Thymus (tissue), 11 donors: ENCODE results near the gene ATP6V0C. TPM values are rescaled to one million over a fixed set of nuclear protein-coding genes. Genes with fewer than 3 reads are reported as not detected.

Experiments used
- DNase-seq, 9 donors: peaks; one replicate each; pipeline ENCODE4 v3.0.0-alpha.2; 2013; ENCODE audit warnings: low spot score in 9 of 9, low read depth in 6 of 9, missing footprints in 1 of 9
- H3K27ac ChIP-seq, 2 donors: one replicate each; pipeline ENCODE4 v1.5.1; 2013; ENCODE audit warnings: control low read depth in 1 of 2, low read depth in 1 of 2, low read length in 1 of 2, mild to moderate bottlenecking in 1 of 2, moderate library complexity in 1 of 2
- H3K27me3 ChIP-seq, 2 donors: one replicate each; pipeline ENCODE4 v1.5.1; 2013; ENCODE audit warnings: low read length in 1 of 2; ENCODE audit not compliant: control insufficient read depth in 2 of 2, insufficient read depth in 1 of 2
- H3K36me3 ChIP-seq, 2 donors: one replicate each; pipeline ENCODE4 v1.5.1; 2013; ENCODE audit warnings: low read length in 1 of 2, mild to moderate bottlenecking in 1 of 2, moderate library complexity in 1 of 2; ENCODE audit not compliant: control insufficient read depth in 2 of 2, insufficient read depth in 2 of 2
- H3K4me1 ChIP-seq, 2 donors: one replicate each; pipeline ENCODE4 v1.5.1; 2013; ENCODE audit warnings: low read length in 2 of 2; ENCODE audit not compliant: control insufficient read depth in 2 of 2, insufficient read depth in 2 of 2
- H3K4me3 ChIP-seq, 2 donors: one replicate each; pipeline ENCODE4 v1.5.1; 2013; ENCODE audit warnings: low read length in 2 of 2, control low read depth in 1 of 2, mild to moderate bottlenecking in 1 of 2
- H3K9me3 ChIP-seq, 2 donors: one replicate each; pipeline ENCODE4 v1.5.1; 2013; ENCODE audit warnings: low read length in 1 of 2, mild to moderate bottlenecking in 1 of 2; ENCODE audit not compliant: control insufficient read depth in 2 of 2, insufficient read depth in 1 of 2
- WGBS: extraction: QIAGEN DNeasy Blood & Tissue Kit; methylation state at CpG from one replicate; pipeline ENCODE4 v1.1.7; 2013; 5-methylcytosine and 5-hydroxymethylcytosine counted together
- polyA plus RNA-seq: library from polyadenylated mRNA; stranded (reverse); fragments of 200-250 nt; gene quantifications from one replicate; pipeline ENCODE4 v1.2.3, GENCODE V29; 2013
- total RNA-seq: library from RNA; stranded (reverse); fragments of 120-200 nt; gene quantifications from one replicate; pipeline ENCODE4 v1.2.4, GENCODE V29; 2013
- donor health status: healthy.

The ATP6V0C gene
- total and polyA plus RNA-seq, 2 donors = 11.0 to 103 TPM

DNA sequence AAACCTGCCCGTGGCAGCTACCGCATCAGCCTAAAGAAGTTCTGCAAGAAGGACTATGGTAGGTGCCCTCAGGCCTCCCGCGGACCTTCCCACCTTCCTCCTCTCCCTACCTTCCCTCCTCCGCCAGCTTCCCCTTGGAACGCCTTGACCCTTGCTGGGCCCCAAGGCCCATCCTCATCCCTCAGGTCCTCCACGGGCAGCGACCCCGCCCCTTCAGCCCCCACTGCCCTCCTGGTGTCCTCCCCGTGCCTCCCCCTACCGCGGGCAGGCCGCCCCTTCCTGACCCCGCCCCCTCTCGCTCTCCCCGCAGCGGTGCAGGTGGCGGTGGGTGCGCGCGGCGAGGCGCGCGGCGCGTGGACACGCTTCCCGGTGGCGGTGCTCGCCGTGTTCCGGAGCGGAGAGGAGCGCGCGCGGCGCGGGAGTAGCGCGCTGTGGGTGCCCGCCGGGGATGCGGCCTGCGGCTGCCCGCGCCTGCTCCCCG is 40.3 kb upstream of the ATP6V0C start:
- peak overlapping the region in 1 of 2 donors; percentile 83 for H3K4me3 ChIP-seq
- no peaks in the 10 kb centered on the region for H3K9me3 ChIP-seq
- 3% methylated on average over 49 of the region's 49 CpGs for WGBS
- peak in 1 of 9 donors; percentile 27 for DNase-seq
- no peaks in the 10 kb centered on the region for H3K36me3 ChIP-seq
- no peak overlapping the region for H3K27ac ChIP-seq
- H3K4me1 ChIP-seq = peaks cover 13 to 55% of the 10 kb centered on the region in 2 donors
- peaks cover 73 to 75% of the 10 kb centered on the region in 2 donors for H3K27me3 ChIP-seq

DNA sequence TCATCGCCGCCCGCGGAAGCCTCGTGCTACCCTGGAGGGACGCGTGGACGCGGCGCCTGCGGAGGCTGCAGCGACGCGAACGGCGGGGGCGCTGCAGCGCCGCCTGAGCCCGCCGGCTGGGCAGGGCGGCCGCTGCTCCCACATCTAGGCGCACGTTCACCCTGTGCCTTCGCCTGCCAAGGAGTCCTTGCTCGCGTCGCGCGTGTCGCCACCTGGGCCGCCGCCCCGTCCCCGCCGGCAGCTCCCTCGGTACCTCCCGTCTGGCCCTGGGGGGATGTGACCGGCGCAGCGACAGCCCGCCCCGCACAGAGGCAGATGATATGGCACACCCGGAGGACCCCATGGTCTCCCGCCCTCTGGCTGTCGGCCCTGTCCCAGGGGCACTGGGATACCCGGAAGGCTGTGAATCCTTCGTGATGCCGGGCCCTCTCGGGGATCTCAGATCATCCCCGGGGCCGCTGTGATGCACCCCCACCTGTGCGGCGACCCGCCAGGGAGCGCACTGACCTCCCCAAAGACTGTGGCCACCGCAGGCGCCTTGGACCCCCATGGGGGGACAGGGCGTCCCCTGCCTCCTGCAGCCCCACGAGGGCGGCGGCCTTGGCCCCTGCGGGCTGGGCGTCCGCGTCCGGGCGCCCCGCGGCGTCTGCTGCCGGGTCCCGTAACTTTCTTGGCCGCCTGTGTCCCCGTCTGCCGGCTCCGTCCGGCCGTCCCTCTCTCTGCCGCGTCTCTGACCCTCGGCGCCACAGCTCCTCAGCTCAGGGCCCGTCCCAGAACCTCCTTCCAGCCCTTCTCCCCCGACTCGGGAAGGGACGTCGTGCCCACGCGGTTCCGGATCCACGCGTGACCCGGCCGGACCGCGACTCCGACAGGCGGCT is 39.5 kb upstream of the ATP6V0C start:
- H3K4me3 ChIP-seq = peak overlapping the region; percentile 52 to 83
- no peaks in the 10 kb centered on the region for H3K9me3 ChIP-seq
- peaks cover 13 to 48% of the 10 kb centered on the region in 2 donors for H3K4me1 ChIP-seq
- under 1% methylated on average over 100 of the region's 100 CpGs for WGBS
- DNase-seq = peak in 2 of 9 donors; percentile 56 to 68
- peak overlapping the region in 1 of 2 donors; percentile 60 for H3K27ac ChIP-seq
- H3K27me3 ChIP-seq = peaks cover 65 to 67% of the 10 kb centered on the region in 2 donors
- H3K36me3 ChIP-seq = no peaks in the 10 kb centered on the region

DNA sequence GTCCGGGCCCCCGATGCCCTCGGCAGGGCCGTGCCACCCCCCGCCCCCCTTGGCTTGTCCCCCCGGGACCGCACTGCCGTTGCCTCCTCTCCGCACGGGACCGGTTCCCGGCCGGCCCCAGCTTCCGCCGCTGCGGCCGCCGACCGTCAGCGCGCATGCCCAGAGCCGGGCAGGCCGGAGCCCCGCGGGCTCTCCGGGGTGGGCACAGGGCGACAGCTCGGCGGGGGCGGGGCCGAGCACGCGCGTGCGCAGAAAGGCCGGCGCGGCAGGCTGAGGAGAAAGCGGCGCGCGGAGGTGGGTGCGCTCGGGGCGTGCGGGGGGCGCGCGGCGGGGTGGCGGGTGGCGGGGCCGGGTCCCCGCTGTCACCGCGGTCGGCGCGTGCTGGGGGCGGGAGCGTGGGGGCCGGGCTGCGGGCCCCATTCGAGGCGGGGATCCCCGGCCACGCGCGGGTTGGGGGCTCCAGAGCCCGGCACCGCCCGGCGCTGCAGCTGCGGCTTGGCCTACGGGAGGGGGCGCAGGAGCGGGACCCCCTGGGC is 38.8 kb upstream of the ATP6V0C start, which contains the start of gene TBC1D24:
TBC1D24 (plus strand) TSS at position 251 of the 536 bp plus-strand sequence. CDS start 21,022 bp downstream, outside the sequence.
- peak within 1 kb of the TSS in 1 of 2 donors; percentile 60 for H3K27ac ChIP-seq
- H3K27me3 ChIP-seq = peaks cover 58 to 60% of the 10 kb centered on the region in 2 donors
- no peaks in the 10 kb centered on the region for H3K9me3 ChIP-seq
- peak within 1 kb of the TSS; percentile 52 to 83 for H3K4me3 ChIP-seq
- 1% methylated on average over 77 of the region's 77 CpGs for WGBS
- peaks cover 13 to 41% of the 10 kb centered on the region in 2 donors for H3K4me1 ChIP-seq
- peak in 7 of 9 donors; percentile 50 to 82 (median 71) for DNase-seq
- H3K36me3 ChIP-seq = no peaks in the 10 kb centered on the region

DNA sequence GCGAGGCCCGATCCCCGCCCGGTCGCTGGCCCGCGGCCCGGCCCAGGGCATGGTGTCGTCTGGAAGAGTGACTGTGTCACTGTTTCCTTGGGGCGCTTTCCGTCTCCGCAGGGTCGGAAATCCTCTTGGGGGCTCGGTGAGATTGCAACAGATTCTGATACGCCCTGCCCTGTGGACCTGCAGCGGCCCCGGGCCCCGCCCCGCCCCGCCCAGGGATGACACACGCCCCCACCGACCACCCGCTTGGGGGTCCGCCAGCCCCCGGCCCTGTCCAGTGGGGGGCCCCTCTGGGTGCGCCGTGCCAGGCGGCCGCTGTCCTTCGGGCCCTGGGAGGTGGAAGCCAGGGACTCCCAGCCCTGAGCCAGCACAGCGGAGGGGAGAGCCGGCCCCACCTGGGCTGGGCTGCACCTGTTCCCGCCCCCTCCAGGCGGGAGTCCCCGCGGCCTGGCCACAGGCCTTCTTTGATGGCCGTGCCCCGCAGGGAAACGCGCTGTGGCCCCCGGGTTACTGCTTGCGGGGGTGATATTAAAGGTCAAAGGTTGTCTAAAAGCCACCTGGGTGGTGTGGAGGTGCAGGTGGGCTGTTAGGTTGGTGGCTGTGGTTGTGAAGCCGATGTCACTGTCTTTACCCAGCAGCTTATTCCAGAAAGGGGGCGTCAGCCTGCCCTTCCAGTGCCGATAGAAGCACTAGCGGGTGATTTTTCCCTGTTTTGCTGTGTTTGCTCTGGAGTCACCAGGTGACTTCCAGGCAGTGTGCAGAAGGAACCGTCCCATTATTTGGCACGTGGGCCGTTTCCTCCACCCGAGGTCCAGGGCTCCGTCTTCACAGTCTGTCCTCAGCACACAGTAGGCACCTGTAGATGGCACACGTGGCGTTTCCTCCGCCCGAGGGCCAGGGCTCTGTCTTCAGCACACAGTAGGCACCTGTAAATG is 38.1 kb upstream of the ATP6V0C start:
- Histone ChIP-seq H3K27me3 (peaks cover 51 to 53% of the 10 kb centered on the region in 2 donors), H3K4me1 (peaks cover 13 to 35% of the 10 kb centered on the region in 2 donors), H3K27ac (no peak overlapping the region), H3K4me3 (peak overlapping the region; percentile 29 to 83), H3K36me3 (no peaks in the 10 kb centered on the region), H3K9me3 (no peaks in the 10 kb centered on the region)
- DNase-seq = peak in 1 of 9 donors; percentile 52
- 20% methylated on average over 55 of the region's 55 CpGs for WGBS

DNA sequence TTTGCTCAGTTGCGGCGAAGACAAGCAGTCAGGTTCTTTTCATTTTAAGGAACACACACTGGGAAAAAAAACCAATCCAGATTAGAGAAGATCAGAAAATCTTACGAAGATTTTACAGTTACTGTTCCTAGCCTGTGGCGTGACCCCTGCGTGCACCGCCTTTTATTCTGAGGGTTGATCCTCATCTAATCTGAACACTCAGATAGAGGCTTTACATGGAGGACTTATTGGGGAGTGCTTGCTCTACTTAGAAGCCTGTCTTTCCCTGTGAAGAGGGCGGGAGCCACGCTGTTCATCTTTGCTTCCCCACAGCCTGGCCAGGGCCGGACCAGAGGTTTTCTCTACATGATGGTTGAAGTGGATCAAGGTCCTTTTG is 37.4 kb upstream of the ATP6V0C start:
- Histone ChIP-seq H3K36me3 (no peaks in the 10 kb centered on the region), H3K4me3 (no peak overlapping the region), H3K4me1 (peaks cover 10 to 32% of the 10 kb centered on the region in 2 donors), H3K9me3 (no peaks in the 10 kb centered on the region), H3K27me3 (peaks cover 44 to 46% of the 10 kb centered on the region in 2 donors), H3K27ac (no peak overlapping the region)
- DNase-seq = no peak
- 97% methylated on average over 9 of the region's 9 CpGs for WGBS

DNA sequence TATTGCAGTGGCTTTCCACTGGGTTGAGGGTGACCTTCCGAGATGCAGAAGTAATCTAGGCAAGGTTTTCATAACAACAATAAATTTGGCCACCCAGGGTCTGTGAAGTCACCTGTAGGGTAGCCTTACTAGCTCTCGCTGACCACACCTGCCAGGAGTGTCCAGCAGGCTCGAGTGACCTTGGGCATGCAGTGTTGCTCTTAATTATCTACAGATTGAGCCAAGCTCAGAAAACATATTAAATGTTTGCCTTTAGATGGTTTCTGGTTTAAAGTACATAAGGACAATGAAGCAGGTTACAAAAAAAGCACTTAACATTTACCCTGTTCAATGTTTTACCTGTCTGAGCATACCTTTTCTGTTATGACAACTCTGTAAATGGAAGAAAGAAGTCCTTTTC is 37.0 kb upstream of the ATP6V0C start:
- Histone ChIP-seq H3K27ac (no peak overlapping the region), H3K4me3 (no peak overlapping the region)
- WGBS = 95% methylated on average over 3 of the region's 3 CpGs

DNA sequence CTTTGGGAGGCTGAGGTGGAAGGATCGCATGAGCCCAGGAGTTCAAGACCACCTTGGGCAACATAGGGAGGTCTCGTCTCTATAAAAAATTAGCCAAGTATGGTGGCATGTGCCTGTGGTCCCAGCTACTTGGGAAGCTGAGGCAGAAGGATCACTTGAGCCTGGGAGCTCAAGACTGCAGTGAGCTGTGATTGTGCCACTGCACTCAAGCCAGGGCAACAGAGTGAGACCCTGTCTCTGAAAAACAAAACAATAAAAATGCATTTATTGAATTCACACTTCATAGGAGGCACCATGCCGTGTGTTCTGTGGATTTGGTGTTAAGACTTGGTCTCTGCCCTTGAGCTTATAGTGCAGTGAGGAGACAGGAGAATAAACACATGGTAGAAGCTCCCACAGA is 36.4 kb upstream of the ATP6V0C start:
- Histone ChIP-seq H3K4me3 (no peak overlapping the region), H3K27me3 (peaks cover 34 to 36% of the 10 kb centered on the region in 2 donors), H3K9me3 (no peaks in the 10 kb centered on the region), H3K36me3 (no peaks in the 10 kb centered on the region), H3K4me1 (peaks cover 5 to 28% of the 10 kb centered on the region in 2 donors), H3K27ac (no peak overlapping the region)
- DNase-seq = no peak
- WGBS = 99% methylated on average over 3 of the region's 3 CpGs

More for the DNA sequence above, 37.0 kb upstream of the ATP6V0C start:
- Histone ChIP-seq H3K27me3 (peaks cover 40 to 42% of the 10 kb centered on the region in 2 donors), H3K4me1 (peaks cover 6 to 31% of the 10 kb centered on the region in 2 donors), H3K9me3 (no peaks in the 10 kb centered on the region), H3K36me3 (no peaks in the 10 kb centered on the region)
- DNase-seq = no peak

DNA sequence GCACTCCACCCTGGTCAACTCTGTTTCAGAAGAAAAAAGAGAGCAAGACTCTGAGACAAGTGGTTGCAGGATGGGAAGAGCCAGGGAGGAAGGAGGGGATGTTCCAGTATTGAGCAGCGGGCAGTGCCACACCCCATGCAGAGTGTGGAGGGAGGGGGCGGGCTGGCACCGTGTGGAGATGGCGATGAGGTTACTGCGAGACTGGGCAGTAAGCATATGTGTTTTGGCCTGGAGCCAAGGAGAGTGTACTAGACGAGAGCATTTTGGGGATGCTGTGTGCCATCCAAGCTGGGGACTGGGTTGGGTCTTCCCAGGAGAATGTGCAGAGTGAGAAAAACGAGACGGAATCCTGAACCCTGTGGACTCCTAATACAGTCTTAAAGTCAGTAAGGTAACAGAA is 35.5 kb upstream of the ATP6V0C start:
- no peak for DNase-seq
- H3K4me1 ChIP-seq = peaks cover 5 to 30% of the 10 kb centered on the region in 2 donors
- no peaks in the 10 kb centered on the region for H3K36me3 ChIP-seq
- 95% methylated on average over 8 of the region's 8 CpGs for WGBS
- no peak overlapping the region for H3K27ac ChIP-seq
- H3K27me3 ChIP-seq = peaks cover 25 to 27% of the 10 kb centered on the region in 2 donors
- H3K4me3 ChIP-seq = no peak overlapping the region
- no peaks in the 10 kb centered on the region for H3K9me3 ChIP-seq
